H1 (cell line): ENCODE results near the gene RYR3. TPM values are rescaled to one million over a fixed set of nuclear protein-coding genes. Genes with fewer than 3 reads are reported as not detected.

Source experiments
- CTCF ChIA-PET: fragments of 300-600 bp; sonication (Branson Sonifier 250); formaldehyde crosslinking; loops from one replicate; lab custom pipeline; 2021; ENCODE audit not compliant: partially characterized antibody; lab: Charles Lee
- POLR2A ChIA-PET: fragments of 300-600 bp; sonication (Branson Sonifier 250); formaldehyde crosslinking; loops from one replicate; lab custom pipeline; 2021; ENCODE audit warnings: inconsistent platforms; ENCODE audit not compliant: partially characterized antibody; lab: Charles Lee
- DNase-seq, 2 experiments: peaks; one replicate each; pipeline versions ENCODE4 v3.0.0 to v3.0.0-alpha.2; 2010 to 2022; ENCODE audit warnings: low spot score in 2 of 2, low read depth in 1 of 2, mixed read lengths in 1 of 2
- FAIRE-seq: peaks from 2 replicates; lab custom pipeline; 2011; peaks lifted over from hg19 to GRCh38; lab: Jason Lieb, UNC
- H2AFZ ChIP-seq: 2 replicates; pipeline ENCODE4 v1.8.1; 2012; ENCODE audit warnings: low read length, inconsistent platforms
- H2AK5ac ChIP-seq: 2 replicates; pipeline ENCODE4 v1.6.1; 2013; ENCODE audit warnings: low read depth, low read length
- H2BK120ac ChIP-seq: replicated peaks from 2 replicates; pipeline ENCODE3; 2013; ENCODE audit warnings: low read depth, low read length, inconsistent platforms
- H2BK12ac ChIP-seq: 2 replicates; pipeline ENCODE4 v1.6.1; 2013; ENCODE audit warnings: low read depth, low read length
- H2BK15ac ChIP-seq: 2 replicates; pipeline ENCODE4 v1.6.1; 2013; ENCODE audit warnings: low read length
- H2BK20ac ChIP-seq: 2 replicates; pipeline ENCODE4 v1.6.1; 2013; ENCODE audit warnings: low read length
- H2BK5ac ChIP-seq: 2 replicates; pipeline ENCODE4 v1.6.1; 2013; ENCODE audit warnings: low read depth, low read length
- H3K14ac ChIP-seq: 2 replicates; pipeline ENCODE4 v1.6.1; 2013; ENCODE audit warnings: inconsistent platforms; ENCODE audit not compliant: insufficient read length
- H3K18ac ChIP-seq: 2 replicates; pipeline ENCODE4 v1.6.1; 2013; ENCODE audit warnings: low read length; ENCODE audit errors: extremely low read depth
- H3K23ac ChIP-seq: 2 replicates; pipeline ENCODE4 v1.6.1; 2013; ENCODE audit warnings: inconsistent platforms; ENCODE audit not compliant: insufficient read length
- H3K23me2 ChIP-seq: 2 replicates; pipeline ENCODE4 v1.6.1; 2013; ENCODE audit warnings: low read depth, low read length
- H3K27ac ChIP-seq: 2 replicates; pipeline ENCODE4 v1.6.1; 2011; ENCODE audit warnings: low read depth, low read length, inconsistent platforms
- H3K27me3 ChIP-seq, 4 experiments: replicated peaks in 1 of 4; 1 replicate in 1 of 4; 2 replicates in 3 of 4; pipeline versions ENCODE4 v1.6.1 to v1.8.1; 2011 to 2013; ENCODE audit warnings: low read length in 3 of 4, mild to moderate bottlenecking in 3 of 4, inconsistent platforms in 2 of 4, mixed read lengths in 2 of 4, moderate library complexity in 1 of 4; ENCODE audit not compliant: control insufficient read depth in 3 of 4, insufficient read depth in 3 of 4; ENCODE audit errors: extremely low read depth in 1 of 4
- H3K36me3 ChIP-seq, 4 experiments: 2 replicates each; pipeline versions ENCODE4 v1.6.1 to v1.8.1; 2011 to 2013; ENCODE audit warnings: mild to moderate bottlenecking in 4 of 4, low read length in 3 of 4, moderate library complexity in 2 of 4, control low read depth in 1 of 4, inconsistent platforms in 1 of 4; ENCODE audit not compliant: insufficient read depth in 4 of 4, control insufficient read depth in 2 of 4
- H3K4ac ChIP-seq: replicated peaks from 2 replicates; pipeline ENCODE3; 2013; ENCODE audit warnings: low read length, low read depth, mixed read lengths, inconsistent platforms; ENCODE audit not compliant: insufficient read length
- H3K4me1 ChIP-seq, 4 experiments: replicated peaks in 1 of 4; 1 replicate in 1 of 4; 2 replicates in 3 of 4; pipeline versions ENCODE4 v1.6.1 to v1.8.1; 2011 to 2013; ENCODE audit warnings: low read length in 3 of 4, inconsistent platforms in 2 of 4, mixed read lengths in 1 of 4; ENCODE audit not compliant: insufficient read depth in 4 of 4, control insufficient read depth in 3 of 4
- H3K4me2 ChIP-seq, 2 experiments: 2 replicates each; pipeline versions ENCODE4 v1.6.1 to v1.8.1; 2011 to 2013; ENCODE audit warnings: low read depth in 2 of 2, low read length in 2 of 2, control low read depth in 1 of 2, inconsistent platforms in 1 of 2, mild to moderate bottlenecking in 1 of 2; ENCODE audit not compliant: insufficient read depth in 1 of 2
- H3K4me3 ChIP-seq, 4 experiments: fragments of 200-600, 300-600 bp in 1 of 4; sonication (generic), shearing (Covaris generic), sonication (Bioruptor Twin) in 1 of 4; 2 replicates each; pipeline versions ENCODE4 v1.5.1 to v1.8.1; 2011 to 2016; ENCODE audit warnings: low read length in 4 of 4, low read depth in 3 of 4, control low read depth in 2 of 4, inconsistent platforms in 2 of 4, mild to moderate bottlenecking in 2 of 4, mixed read lengths in 1 of 4, moderate library complexity in 1 of 4; ENCODE audit not compliant: insufficient read depth in 2 of 4; ENCODE audit errors: extremely low read depth in 1 of 4
- H3K56ac ChIP-seq: replicated peaks from 2 replicates; pipeline ENCODE3; 2013; ENCODE audit warnings: low read depth, mild to moderate bottlenecking, mixed read lengths, low read length, inconsistent platforms; ENCODE audit not compliant: insufficient read length
- H3K79me1 ChIP-seq: 2 replicates; pipeline ENCODE4 v1.6.1; 2013; ENCODE audit warnings: low read depth, low read length, control low read depth
- H3K79me2 ChIP-seq, 2 experiments: 2 replicates each; pipeline versions ENCODE4 v1.6.1 to v1.8.1; 2012 to 2013; ENCODE audit warnings: low read length in 2 of 2, mild to moderate bottlenecking in 2 of 2, inconsistent platforms in 1 of 2; ENCODE audit not compliant: insufficient read depth in 2 of 2, control insufficient read depth in 1 of 2
- H3K9ac ChIP-seq, 4 experiments: replicated peaks in 1 of 4; 1 replicate in 1 of 4; 2 replicates in 3 of 4; pipeline versions ENCODE4 v1.6.1 to v1.8.1; 2011 to 2013; ENCODE audit warnings: low read depth in 3 of 4, low read length in 3 of 4, control low read depth in 2 of 4, mild to moderate bottlenecking in 2 of 4, moderate library complexity in 2 of 4, inconsistent platforms in 1 of 4; ENCODE audit errors: extremely low read depth in 1 of 4
- H3K9me3 ChIP-seq, 2 experiments: 2 replicates each; pipeline versions ENCODE4 v1.6.1 to v1.8.1; 2012 to 2013; ENCODE audit warnings: mild to moderate bottlenecking in 2 of 2, moderate library complexity in 2 of 2, control low read depth in 1 of 2, inconsistent platforms in 1 of 2, low read depth in 1 of 2, low read length in 1 of 2, mixed read lengths in 1 of 2; ENCODE audit not compliant: insufficient read depth in 2 of 2
- H4K20me1 ChIP-seq, 2 experiments: replicated peaks in 1 of 2; 2 replicates each; pipeline versions ENCODE3 to v1.8.1; 2011 to 2013; ENCODE audit warnings: inconsistent platforms in 2 of 2, low read length in 2 of 2, mild to moderate bottlenecking in 1 of 2; ENCODE audit not compliant: insufficient read depth in 2 of 2, control insufficient read depth in 1 of 2
- H4K5ac ChIP-seq: 2 replicates; pipeline ENCODE4 v1.6.1; 2013; ENCODE audit warnings: low read length, low read depth, mixed read lengths, inconsistent platforms; ENCODE audit not compliant: insufficient read length
- H4K8ac ChIP-seq: 2 replicates; pipeline ENCODE4 v1.8.0; 2013; ENCODE audit warnings: mild to moderate bottlenecking, moderate library complexity, low read length, inconsistent platforms; ENCODE audit not compliant: insufficient read depth; ENCODE audit errors: extremely low read depth
- H4K91ac ChIP-seq: replicated peaks from 2 replicates; pipeline ENCODE3; 2013; ENCODE audit warnings: low read length, mixed read lengths, inconsistent platforms; ENCODE audit not compliant: insufficient read length
- HDAC6 ChIP-seq: IDR thresholded peaks from one replicate; pipeline ENCODE4 v1.7.1; 2012; ENCODE audit warnings: low read depth, mild to moderate bottlenecking, inconsistent platforms, low read length, moderate library complexity
- KDM5A ChIP-seq: fragments of 200-600 bp; IDR thresholded peaks from 2 replicates; pipeline ENCODE4 v1.7.1; 2012; ENCODE audit warnings: mild to moderate bottlenecking, low read length, inconsistent platforms, mixed read lengths
- SP1 ChIP-seq: IDR thresholded peaks from 2 replicates; pipeline ENCODE4 v1.6.1; 2011; ENCODE audit warnings: low read depth, low read length
- WGBS, 2 experiments: shearing (Covaris generic) in 1 of 2; methylation state at CpG; one replicate each; pipeline versions ENCODE4 v1.1.6 to v1.1.7; 2013 to 2015; ENCODE audit warnings: low lambda C conversion rate in 2 of 2, mixed read lengths in 2 of 2, inconsistent platforms in 1 of 2, low coverage in 1 of 2, missing lambda C conversion rate in 1 of 2; ENCODE audit not compliant: insufficient replicate concordance in 2 of 2, insufficient coverage in 1 of 2, insufficient read length in 1 of 2; ENCODE audit errors: extremely low coverage in 1 of 2, missing lambda C conversion rate in 1 of 2; 5-methylcytosine and 5-hydroxymethylcytosine counted together
- polyA plus RNA-seq, 7 experiments: library from polyadenylated mRNA; depleted of rRNA in 3 of 7; stranded (reverse) in 5 of 7; unstranded in 2 of 7; fragments of >200 nt in 5 of 7; fragments of 200-250 nt in 2 of 7; gene quantifications; 1 replicate in 5 of 7; 2 replicates in 1 of 7; 4 replicates in 1 of 7; pipeline versions ENCODE4 v1.2.1 to v1.2.3, GENCODE V29; 2011 to 2013; ENCODE audit warnings: missing spikeins in 2 of 7, mixed read lengths in 2 of 7
- total RNA-seq: library from RNA; stranded (reverse); fragmentation: NEBNext Ultra II Directional; extraction: Animal tissue kit (Norgen Biotek cat#: 25700); gene quantifications from 2 replicates; pipeline ENCODE4 v1.2.1, GENCODE V29; 2021

The RYR3 gene
- total and polyA plus RNA-seq, 2 of the 8 experiments (the other 6 are each of a cell fraction or from before 2014, with no cell fraction given): 0.33 to 3.4 TPM

DNA sequence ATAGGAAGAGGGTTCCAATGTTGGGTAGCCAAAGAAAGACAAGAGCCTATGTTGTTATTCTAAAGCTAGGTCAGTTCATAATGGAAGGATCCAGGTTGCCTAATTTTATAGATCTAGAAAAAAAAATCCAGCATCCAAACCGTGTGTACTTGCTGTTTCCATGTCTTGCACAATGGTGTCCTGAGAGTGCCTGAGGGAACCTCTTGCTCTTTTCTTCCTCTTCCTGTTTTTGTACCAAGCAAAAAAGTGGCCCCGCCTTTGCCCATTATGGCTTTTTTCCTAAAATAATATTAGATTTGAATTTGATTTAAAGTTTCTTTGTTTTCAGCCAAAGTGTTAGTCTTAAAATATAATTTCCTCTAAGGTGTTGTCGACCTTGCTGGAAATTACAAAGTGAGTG, 224.4 kb downstream of the RYR3 start:
- Histone ChIP-seq H3K9me3 (no peaks in the 10 kb centered on the region), H3K56ac (no peak overlapping the region), H2BK20ac (no peak overlapping the region), H3K4me1 (no peaks in the 10 kb centered on the region), H3K14ac (no peak overlapping the region), H3K9ac (no peak overlapping the region), H3K79me1 (no peaks in the 10 kb centered on the region), H3K79me2 (no peaks in the 10 kb centered on the region), H3K27ac (no peak overlapping the region), H3K23me2 (no peaks in the 10 kb centered on the region), H3K4me2 (no peak overlapping the region), H3K36me3 (no peaks in the 10 kb centered on the region), H4K20me1 (no peaks in the 10 kb centered on the region), H2BK5ac (no peak overlapping the region), H4K91ac (no peak overlapping the region), H3K27me3 (no peaks in the 10 kb centered on the region), H4K8ac (no peak overlapping the region), H3K18ac (no peak overlapping the region), H2AFZ (no peak overlapping the region), H2AK5ac (no peak overlapping the region), H4K5ac (no peak overlapping the region), H3K4ac (no peak overlapping the region), H2BK12ac (no peak overlapping the region), H2BK120ac (no peak overlapping the region), H3K4me3 (no peak overlapping the region), H3K23ac (no peak overlapping the region), H2BK15ac (no peak overlapping the region)
- FAIRE-seq (no peak), DNase-seq (no peak)
- ChIA-PET CTCF (no interaction called here), POLR2A (no interaction called here)
- WGBS, 2 experiments: 93% methylated on average over 3 of the region's 3 CpGs; no CpG with 5 or more reads in 1 of the 2 experiments
- TF ChIP-seq KDM5A (no peak), HDAC6 (no peak), SP1 (no peak)
